Measurements from ENCODE around the gene MRTO4.

The MRTO4 gene

DNA sequence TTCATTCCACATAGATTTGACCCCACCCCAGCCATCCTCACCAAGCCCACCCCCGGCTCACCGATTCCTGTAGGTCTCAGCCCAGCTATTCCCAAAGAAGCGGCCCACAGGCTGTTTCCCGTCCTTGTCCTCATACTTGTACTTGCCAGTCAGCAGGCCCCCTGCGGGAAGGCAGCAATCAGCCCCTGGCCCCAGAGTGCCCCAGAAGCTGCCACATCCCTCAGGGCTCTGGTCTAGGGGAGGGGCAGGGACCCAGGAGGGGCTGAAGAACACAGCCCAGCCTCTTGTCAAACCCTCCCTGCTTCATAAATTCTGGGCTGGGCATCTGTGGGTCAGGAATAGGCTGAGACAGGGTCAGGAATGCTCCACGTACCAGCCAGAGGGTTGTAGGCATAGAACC, 55.3 kb downstream of the MRTO4 start:
- no peak for ATAC-seq

DNA sequence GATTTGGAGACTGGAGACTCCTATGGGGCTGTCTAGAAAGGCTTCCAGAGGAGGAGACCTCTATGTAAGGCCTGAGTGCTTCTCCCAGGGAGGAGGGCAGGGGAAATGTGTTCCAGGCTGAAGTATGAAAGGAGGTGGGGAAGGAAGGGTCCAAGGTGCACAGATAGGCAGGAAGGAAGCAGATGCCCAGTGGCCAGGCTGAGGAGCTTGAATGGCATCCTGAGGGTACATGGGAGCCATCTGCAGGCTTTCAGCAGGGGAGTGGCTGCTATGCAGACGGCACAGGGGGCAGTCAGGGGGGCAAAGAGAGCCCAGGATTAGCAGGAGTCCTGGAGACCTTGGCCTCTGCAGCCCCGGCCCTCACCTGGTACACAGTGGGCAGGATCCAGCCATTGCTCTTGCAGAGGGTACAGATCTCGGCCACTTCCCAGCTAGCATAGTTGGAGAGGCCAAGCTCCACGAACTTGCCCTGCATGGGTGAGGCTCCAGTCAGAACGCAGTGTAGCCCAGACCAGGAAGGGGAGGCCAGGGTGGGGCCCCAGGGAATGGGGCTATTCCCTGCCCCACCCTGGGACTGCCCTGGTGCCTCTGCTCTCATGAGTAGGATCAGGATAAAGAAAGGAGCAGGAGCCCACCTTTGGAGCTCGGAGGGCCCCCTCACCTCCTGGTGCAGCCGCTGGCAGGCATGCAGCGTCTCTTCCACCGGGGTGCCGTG, 56.3 kb downstream of the MRTO4 start:
- DNase-seq: no peak
- H3K27me3 Mint-ChIP-seq: no peaks in the 10 kb centered on the region
- H3K27ac Mint-ChIP-seq: no peak overlapping the region
- no peak for ATAC-seq
- H3K9me3 Mint-ChIP-seq: no peaks in the 10 kb centered on the region
- peaks cover 29% of the 10 kb centered on the region for H3K36me3 Mint-ChIP-seq (ENCODE audit: low read depth)
- H3K4me3 Mint-ChIP-seq: no peak overlapping the region
- peaks cover 15% of the 10 kb centered on the region for H3K4me1 Mint-ChIP-seq

More for the DNA sequence above, 55.3 kb downstream of the MRTO4 start:
- Mint-ChIP-seq H3K9me3 (no peaks in the 10 kb centered on the region), H3K27me3 (no peaks in the 10 kb centered on the region), H3K4me1 (peaks cover 12% of the 10 kb centered on the region), H3K27ac (no peak overlapping the region), H3K4me3 (no peak overlapping the region), H3K36me3 (ENCODE audit: low read depth) (peaks cover 31% of the 10 kb centered on the region)
- DNase-seq: no peak

DNA sequence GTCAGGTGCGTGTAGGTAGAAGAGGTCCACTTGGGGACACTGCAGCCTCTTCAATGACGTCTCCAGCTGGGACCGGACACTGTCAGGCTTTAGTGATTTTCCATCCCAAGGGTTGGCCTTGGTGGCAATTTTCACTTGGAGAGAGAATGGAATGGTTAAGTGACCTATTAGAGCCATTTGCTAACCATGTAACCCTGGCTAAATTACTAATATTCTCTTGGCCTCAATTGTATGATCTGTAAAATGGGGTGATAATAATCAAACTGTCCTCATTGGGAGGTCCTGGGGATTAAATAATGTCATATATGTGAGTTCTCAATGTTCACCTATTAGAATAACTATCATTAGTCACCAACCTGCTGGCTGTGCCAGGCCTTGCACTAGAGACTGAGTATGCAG, 56.9 kb downstream of the MRTO4 start:
- Mint-ChIP-seq H3K27me3 (no peaks in the 10 kb centered on the region), H3K36me3 (ENCODE audit: low read depth) (peaks cover 26% of the 10 kb centered on the region), H3K9me3 (no peaks in the 10 kb centered on the region), H3K27ac (no peak overlapping the region), H3K4me3 (no peak overlapping the region), H3K4me1 (peaks cover 21% of the 10 kb centered on the region)
- ATAC-seq: no peak
- no peak for DNase-seq

DNA sequence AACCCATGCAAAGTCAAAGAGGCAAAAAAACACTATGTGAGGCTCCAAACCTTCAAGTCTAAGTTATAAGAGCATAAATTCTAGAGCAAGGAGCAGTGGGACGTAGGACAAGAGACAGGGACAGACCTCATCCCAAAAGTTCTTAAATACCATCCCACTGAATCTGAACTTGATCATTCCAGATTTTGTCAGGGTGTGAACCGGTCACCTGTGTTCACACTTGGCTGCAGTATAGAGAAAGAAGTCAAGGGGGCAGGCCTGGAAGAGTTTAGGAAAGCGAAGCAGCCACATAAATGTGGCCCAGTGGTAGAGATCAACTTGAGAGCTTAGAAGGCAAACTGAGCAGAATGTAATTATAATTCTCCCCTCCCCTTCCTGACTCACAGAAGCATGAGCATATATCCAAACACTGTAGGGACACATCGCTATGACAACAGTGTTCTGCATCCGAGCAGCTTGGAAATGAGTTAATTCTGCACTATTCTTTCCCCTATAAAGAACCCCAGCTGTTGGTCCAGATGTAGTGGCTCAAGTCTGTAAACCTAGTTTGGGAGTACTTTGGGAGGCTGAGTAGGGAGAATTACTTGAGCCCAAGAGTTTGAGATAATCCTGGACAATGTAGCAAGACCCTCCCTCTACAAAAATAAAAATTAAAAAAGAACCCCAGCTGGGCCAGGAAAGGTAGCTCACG, 57.7 kb downstream of the MRTO4 start:
- Mint-ChIP-seq H3K36me3 (ENCODE audit: low read depth) (peaks cover 21% of the 10 kb centered on the region), H3K27me3 (no peaks in the 10 kb centered on the region), H3K9me3 (no peaks in the 10 kb centered on the region), H3K4me3 (no peak overlapping the region), H3K27ac (no peak overlapping the region), H3K4me1 (peaks cover 23% of the 10 kb centered on the region)
- DNase-seq (no peak), ATAC-seq (no peak)
